Measurements from ENCODE around the gene C1orf21.

Gene C1orf21

DNA sequence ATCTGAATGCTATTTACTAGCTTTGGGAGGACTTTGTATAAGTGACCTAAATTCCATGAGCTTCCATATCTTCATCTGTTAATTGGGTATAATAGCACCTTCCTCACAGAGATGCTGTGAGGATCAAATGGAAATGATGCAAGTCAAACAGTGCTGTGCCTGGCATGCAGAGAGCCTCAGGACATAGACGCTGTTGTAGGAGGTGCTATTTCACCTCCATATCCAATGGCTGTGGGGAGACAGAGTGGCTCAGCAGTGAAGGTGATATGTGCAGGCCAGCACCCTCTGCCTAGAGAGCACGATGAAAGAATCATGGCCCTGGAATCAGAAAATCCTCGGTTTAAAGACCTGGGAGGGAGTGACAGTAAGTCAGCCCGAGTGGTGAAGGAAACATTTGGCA is 16.0 kb upstream of the C1orf21 start:
- H3K27me3 Mint-ChIP-seq: peaks cover 8% of the 10 kb centered on the region
- no peaks in the 10 kb centered on the region for H3K4me1 Mint-ChIP-seq (ENCODE audit: low read depth)
- no peaks in the 10 kb centered on the region for H3K9me3 Mint-ChIP-seq (ENCODE audit: low read depth)
- H3K36me3 Mint-ChIP-seq: no peaks in the 10 kb centered on the region
- H3K4me3 Mint-ChIP-seq: no peak overlapping the region
- no peak overlapping the region for H3K27ac Mint-ChIP-seq

GRCh38 chr1:184373155-184373554 is 13.7 kb upstream of the C1orf21 start:
- Mint-ChIP-seq H3K9me3 (ENCODE audit: low read depth) (no peaks in the 10 kb centered on the region), H3K4me3 (no peak overlapping the region), H3K4me1 (ENCODE audit: low read depth) (no peaks in the 10 kb centered on the region), H3K36me3 (no peaks in the 10 kb centered on the region), H3K27ac (no peak overlapping the region), H3K27me3 (peaks cover 12% of the 10 kb centered on the region)

DNA sequence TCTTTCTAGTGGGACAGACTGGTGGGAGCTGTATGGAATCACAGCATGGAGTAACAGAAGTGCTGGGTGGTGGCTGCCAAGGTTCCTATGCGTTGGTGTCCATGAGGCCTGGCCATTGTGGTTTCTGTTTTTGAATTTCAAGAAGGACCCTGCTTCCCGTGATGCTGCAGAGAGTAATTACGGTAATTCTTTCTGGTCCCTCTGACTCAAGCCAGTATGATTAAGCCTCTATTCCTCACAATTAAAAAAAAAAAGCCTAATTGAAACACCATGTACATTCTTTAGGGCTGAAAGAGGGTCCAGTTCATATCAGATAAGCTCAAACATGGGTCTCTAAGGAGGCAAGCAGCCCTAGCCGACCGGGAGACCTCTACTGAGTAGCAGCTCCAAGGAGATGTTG is 10.5 kb upstream of the C1orf21 start:
- H3K27ac Mint-ChIP-seq: no peak overlapping the region
- no peaks in the 10 kb centered on the region for H3K4me1 Mint-ChIP-seq (ENCODE audit: low read depth)
- no peaks in the 10 kb centered on the region for H3K9me3 Mint-ChIP-seq (ENCODE audit: low read depth)
- H3K4me3 Mint-ChIP-seq: no peak overlapping the region
- H3K27me3 Mint-ChIP-seq: peaks cover 14% of the 10 kb centered on the region
- no peaks in the 10 kb centered on the region for H3K36me3 Mint-ChIP-seq

- Mint-ChIP-seq H3K4me1 (ENCODE audit: low read depth) (no peaks in the 10 kb centered on the region), H3K27me3 (peaks cover 18% of the 10 kb centered on the region), H3K36me3 (no peaks in the 10 kb centered on the region), H3K4me3 (no peak overlapping the region), H3K9me3 (ENCODE audit: low read depth) (no peaks in the 10 kb centered on the region), H3K27ac (no peak overlapping the region)
Observed at GRCh38 chr1:184379111-184379752, 7.6 kb upstream of the C1orf21 start.

- no peak overlapping the region for H3K4me3 Mint-ChIP-seq
- peaks cover under 1% of the 10 kb centered on the region for H3K4me1 Mint-ChIP-seq (ENCODE audit: low read depth)
- no peak overlapping the region for H3K27ac Mint-ChIP-seq
- H3K27me3 Mint-ChIP-seq: peaks cover 29% of the 10 kb centered on the region
- no peaks in the 10 kb centered on the region for H3K36me3 Mint-ChIP-seq
- no peaks in the 10 kb centered on the region for H3K9me3 Mint-ChIP-seq (ENCODE audit: low read depth)
Observed at GRCh38 chr1:184380468-184380867, 6.4 kb upstream of the C1orf21 start.

DNA sequence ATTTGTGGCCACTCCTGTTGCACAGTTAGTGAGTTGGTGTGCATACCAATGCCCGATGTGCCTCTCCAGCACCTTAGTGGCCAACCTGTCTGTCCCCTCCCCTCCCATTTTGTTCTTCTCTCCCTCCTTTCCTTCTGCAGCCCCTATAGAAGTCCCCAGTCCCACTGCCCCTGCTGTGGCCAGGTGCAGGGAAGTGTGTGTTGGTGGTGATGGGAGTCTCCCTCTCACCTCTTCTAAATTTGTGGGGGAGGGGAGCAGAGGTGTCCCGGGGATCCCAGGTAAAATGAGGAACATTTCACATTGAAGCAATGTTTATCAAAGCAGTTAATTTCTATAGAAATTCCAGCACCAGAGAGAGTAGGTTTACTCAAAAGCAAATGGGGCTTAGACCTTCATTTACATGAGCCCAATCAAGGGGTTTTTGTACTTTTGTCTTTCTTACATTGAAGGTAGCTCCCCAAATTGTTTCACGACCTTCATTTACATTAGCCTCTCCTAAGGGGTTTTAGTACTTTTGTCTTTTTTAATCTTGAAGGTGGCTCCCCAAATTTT is 3.0 kb upstream of the C1orf21 start:
- H3K36me3 Mint-ChIP-seq: no peaks in the 10 kb centered on the region
- no peak overlapping the region for H3K27ac Mint-ChIP-seq
- peaks cover 17% of the 10 kb centered on the region for H3K4me1 Mint-ChIP-seq (ENCODE audit: low read depth)
- no peaks in the 10 kb centered on the region for H3K9me3 Mint-ChIP-seq (ENCODE audit: low read depth)
- H3K27me3 Mint-ChIP-seq: peaks cover 38% of the 10 kb centered on the region
- H3K4me3 Mint-ChIP-seq: no peak overlapping the region

- H3K27ac Mint-ChIP-seq: no peak overlapping the region
- no peaks in the 10 kb centered on the region for H3K9me3 Mint-ChIP-seq (ENCODE audit: low read depth)
- peak overlapping the region; percentile 84 for H3K4me3 Mint-ChIP-seq
- no peaks in the 10 kb centered on the region for H3K36me3 Mint-ChIP-seq
- peaks cover 46% of the 10 kb centered on the region for H3K27me3 Mint-ChIP-seq
- peaks cover 17% of the 10 kb centered on the region for H3K4me1 Mint-ChIP-seq (ENCODE audit: low read depth)
Observed at GRCh38 chr1:184385865-184386311, 941 bp upstream of the C1orf21 start.

DNA sequence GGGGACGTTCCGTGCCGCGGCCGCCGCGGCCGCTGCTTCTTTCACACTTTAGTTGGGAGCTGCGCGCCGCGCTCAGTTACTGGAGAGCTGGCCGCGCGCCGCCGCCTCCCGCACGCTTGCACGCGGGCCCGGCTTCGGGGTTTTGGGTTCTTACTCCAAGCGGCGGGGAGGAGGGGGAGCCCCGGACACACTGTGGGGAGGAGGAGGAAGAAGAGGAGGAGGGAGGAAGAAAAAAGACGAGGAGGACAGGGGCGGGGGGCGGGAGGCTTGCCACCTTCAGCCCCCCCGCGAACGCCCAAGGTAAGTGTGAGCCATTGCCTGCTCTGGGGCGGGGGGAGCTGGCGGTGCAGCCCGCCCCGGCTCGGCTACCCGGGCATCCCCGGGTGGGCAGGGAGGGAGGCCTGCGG is 243 bp downstream of the C1orf21 start:
- peaks cover 17% of the 10 kb centered on the region for H3K4me1 Mint-ChIP-seq (ENCODE audit: low read depth)
- no peaks in the 10 kb centered on the region for H3K9me3 Mint-ChIP-seq (ENCODE audit: low read depth)
- H3K4me3 Mint-ChIP-seq: peak overlapping the region; percentile 75
- H3K27me3 Mint-ChIP-seq: peaks cover 46% of the 10 kb centered on the region
- no peak overlapping the region for H3K27ac Mint-ChIP-seq
- no peaks in the 10 kb centered on the region for H3K36me3 Mint-ChIP-seq

GRCh38 chr1:184387476-184388318 is 868 bp downstream of the C1orf21 start:
- peaks cover 44% of the 10 kb centered on the region for H3K27me3 Mint-ChIP-seq
- peak overlapping the region; percentile 85 for H3K4me3 Mint-ChIP-seq
- H3K9me3 Mint-ChIP-seq (ENCODE audit: low read depth): no peaks in the 10 kb centered on the region
- H3K36me3 Mint-ChIP-seq: no peaks in the 10 kb centered on the region
- peaks cover 17% of the 10 kb centered on the region for H3K4me1 Mint-ChIP-seq (ENCODE audit: low read depth)
- no peak overlapping the region for H3K27ac Mint-ChIP-seq

DNA sequence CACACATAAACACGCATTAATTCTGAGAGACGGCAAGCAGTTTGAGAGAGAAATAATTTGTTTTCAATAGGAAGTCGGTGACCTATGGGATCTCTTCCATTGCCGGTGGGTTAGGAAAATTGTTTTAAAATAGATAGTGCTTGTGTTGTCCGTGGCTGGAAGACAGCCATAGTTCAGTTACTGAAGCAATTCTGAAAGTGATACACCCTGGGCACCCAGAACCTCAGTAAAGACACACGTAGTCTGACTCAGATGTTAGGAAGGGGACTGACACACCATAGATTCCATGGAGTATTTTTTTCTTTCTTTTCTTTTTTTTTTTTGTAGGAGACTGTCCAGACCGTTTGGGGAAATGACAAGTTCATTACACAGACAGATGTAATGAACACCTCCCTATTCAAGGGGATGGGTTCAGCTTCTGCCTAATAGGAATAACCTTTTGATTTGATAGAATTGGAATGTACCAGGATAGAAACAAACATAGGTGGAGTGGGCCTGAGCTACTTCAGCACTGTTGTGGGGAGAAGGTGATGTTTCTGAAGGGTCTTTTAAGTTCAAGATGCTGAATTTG is 1.6 kb downstream of the C1orf21 start:
- peaks cover 45% of the 10 kb centered on the region for H3K27me3 Mint-ChIP-seq

DNA sequence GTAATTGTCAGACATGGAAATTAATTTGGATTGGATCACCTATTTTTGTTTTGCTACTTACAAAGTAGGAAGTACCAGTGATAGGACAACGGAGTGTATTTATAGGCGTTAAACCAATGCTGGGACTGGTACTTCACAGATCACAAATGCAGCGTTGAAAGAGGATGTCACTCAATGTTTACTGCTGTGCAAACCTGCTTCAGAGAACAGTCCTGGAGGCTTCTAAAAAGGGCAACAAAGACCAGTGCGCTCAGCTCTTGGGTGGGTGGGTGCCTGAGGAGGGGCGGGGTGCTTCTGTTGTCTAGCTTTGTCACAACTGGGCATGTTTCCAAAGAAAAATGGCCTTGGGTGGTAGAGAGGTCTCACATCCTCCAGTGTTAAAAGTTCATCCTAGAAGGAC is 2.1 kb downstream of the C1orf21 start:
- Mint-ChIP-seq H3K36me3 (no peaks in the 10 kb centered on the region), H3K27ac (no peak overlapping the region), H3K4me1 (ENCODE audit: low read depth) (peaks cover 17% of the 10 kb centered on the region), H3K9me3 (ENCODE audit: low read depth) (no peaks in the 10 kb centered on the region), H3K4me3 (peak overlapping the region; percentile 85), H3K27me3 (peaks cover 44% of the 10 kb centered on the region)

More for the DNA sequence above, 1.6 kb downstream of the C1orf21 start:
- peak overlapping the region; percentile 85 for H3K4me3 Mint-ChIP-seq
- no peaks in the 10 kb centered on the region for H3K36me3 Mint-ChIP-seq
- no peaks in the 10 kb centered on the region for H3K9me3 Mint-ChIP-seq (ENCODE audit: low read depth)
- H3K27ac Mint-ChIP-seq: no peak overlapping the region
- H3K4me1 Mint-ChIP-seq (ENCODE audit: low read depth): peaks cover 17% of the 10 kb centered on the region

DNA sequence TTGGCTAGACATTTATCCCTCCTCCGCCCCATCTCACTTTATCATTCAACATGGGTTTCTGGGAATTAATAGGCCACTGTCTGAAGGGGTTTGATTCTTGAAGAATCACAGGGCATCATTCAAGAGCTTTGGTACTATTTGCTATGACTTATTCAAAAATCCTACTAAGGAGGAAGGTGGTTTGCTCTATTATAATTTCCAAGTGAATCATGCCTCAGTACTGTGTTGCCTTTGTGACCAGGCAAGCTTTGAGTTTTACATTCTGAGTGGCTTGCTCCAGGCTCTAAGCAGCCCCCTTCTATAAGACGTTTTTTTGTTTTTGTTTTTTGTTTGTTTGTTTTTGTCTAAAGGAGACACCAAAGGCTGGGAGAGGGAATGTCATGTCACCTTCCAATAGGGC is 2.6 kb downstream of the C1orf21 start:
- Mint-ChIP-seq H3K36me3 (no peaks in the 10 kb centered on the region), H3K27ac (no peak overlapping the region), H3K4me1 (ENCODE audit: low read depth) (peaks cover 17% of the 10 kb centered on the region), H3K9me3 (ENCODE audit: low read depth) (no peaks in the 10 kb centered on the region), H3K4me3 (no peak overlapping the region), H3K27me3 (peaks cover 40% of the 10 kb centered on the region)

DNA sequence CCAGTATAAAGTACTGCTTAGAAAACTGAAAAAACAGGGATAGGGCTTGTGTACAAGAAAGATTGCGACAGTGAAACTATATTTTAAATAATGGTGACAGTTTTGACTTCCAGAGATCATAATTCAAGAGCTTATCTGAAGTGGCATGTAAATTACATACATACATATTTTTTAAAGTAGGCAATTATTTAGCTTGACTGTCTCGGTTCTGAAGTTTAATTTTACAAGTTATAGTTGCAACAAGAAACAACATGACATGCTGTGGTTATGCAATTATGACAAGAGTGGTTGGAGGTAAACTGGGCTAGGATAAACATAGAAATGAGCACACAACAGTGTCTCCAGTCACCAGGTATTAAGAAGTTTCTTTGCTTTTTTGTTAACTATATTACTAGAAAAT is 4.1 kb downstream of the C1orf21 start:
- no peaks in the 10 kb centered on the region for H3K9me3 Mint-ChIP-seq (ENCODE audit: low read depth)
- H3K4me1 Mint-ChIP-seq (ENCODE audit: low read depth): peaks cover 13% of the 10 kb centered on the region
- H3K27me3 Mint-ChIP-seq: peaks cover 29% of the 10 kb centered on the region
- no peaks in the 10 kb centered on the region for H3K36me3 Mint-ChIP-seq
- no peak overlapping the region for H3K27ac Mint-ChIP-seq
- H3K4me3 Mint-ChIP-seq: no peak overlapping the region

- Mint-ChIP-seq H3K9me3 (ENCODE audit: low read depth) (no peaks in the 10 kb centered on the region), H3K36me3 (no peaks in the 10 kb centered on the region), H3K4me3 (no peak overlapping the region), H3K27me3 (peaks cover 29% of the 10 kb centered on the region), H3K4me1 (ENCODE audit: low read depth) (peaks cover 11% of the 10 kb centered on the region), H3K27ac (no peak overlapping the region)
Observed at GRCh38 chr1:184392067-184392466, 5.2 kb downstream of the C1orf21 start.

All from activated naive CD8-positive, alpha-beta T cell (primary cell).